Pancreas (tissue), 10 donors: Measurements from ENCODE around the gene BIK. TPM values are rescaled to one million over a fixed set of nuclear protein-coding genes. Genes with fewer than 3 reads are reported as not detected.
"Not testable (repeated sequence)": the region's sequence is repeated elsewhere in the genome, so short reads cannot be mapped to it uniquely, and the experiment has no call there.

Source experiments
- ATAC-seq, 4 donors: fragments of 200-7000 bp; cut with Tn5 transposase; one replicate each; pipeline versions ENCODE4 v1.8.0 to v1.9.1; 2020; ENCODE audit warnings: mild to moderate bottlenecking in 4 of 4, moderate library complexity in 4 of 4
- DNase-seq, 6 donors: peaks; one replicate each; pipeline ENCODE4 v3.0.0-alpha.2; 2020
- FAIRE-seq: peaks from 2 replicates; lab custom pipeline; 2012; peaks lifted over from hg19 to GRCh38; lab: Jason Lieb, UNC
- H3K27ac ChIP-seq, 4 donors: fragments of 200-600 bp; sonication (generic); 1 replicate in 3 of 4; 2 replicates in 1 of 4; pipeline versions ENCODE4 v1.5.0 to v1.8.0; 2020
- H3K27me3 ChIP-seq, 4 donors: fragments of 200-600 bp; one replicate each; pipeline ENCODE4 v1.8.0; 2021
- H3K36me3 ChIP-seq, 3 donors: fragments of 200-600 bp; sonication (generic) in 1 of 3; one replicate each; pipeline versions ENCODE4 v1.5.0 to v1.8.0; 2020 to 2021
- H3K4me1 ChIP-seq, 3 donors: fragments of 200-600 bp; one replicate each; pipeline ENCODE4 v1.8.0; 2021
- H3K4me3 ChIP-seq, 4 donors: fragments of 200-600 bp; sonication (generic) in 2 of 4; one replicate each; pipeline versions ENCODE4 v1.5.0 to v1.8.0; 2020 to 2021
- H3K9me3 ChIP-seq, 4 donors: fragments of 200-600 bp; one replicate each; pipeline ENCODE4 v1.8.0; 2021
- WGBS, 2 donors: extraction: QIAGEN DNeasy Blood & Tissue Kit; methylation state at CpG; one replicate each; pipeline ENCODE4 v1.1.7; 2013; 5-methylcytosine and 5-hydroxymethylcytosine counted together
- intact Hi-C, 3 donors: fragments of 100-400 bp; cut with DNase I; formaldehyde crosslinking; loops; one replicate each; pipeline versions ENCODE4 v1.11.1 to v1.14.2; 2022
- polyA plus RNA-seq, 2 donors: library from polyadenylated mRNA; stranded (reverse); fragments of 200-250 nt; gene quantifications; one replicate each; pipeline ENCODE4 v1.2.3, GENCODE V29; 2013
- total RNA-seq, 6 donors: library from RNA; stranded (reverse); fragmentation: NEBNext Ultra II Directional in 4 of 6; extraction: Animal tissue kit (Norgen Biotek cat#: 25700) in 4 of 6; gene quantifications; one replicate each; pipeline versions ENCODE4 v1.2.1 to v1.2.4, GENCODE V29; 2021 to 2023
- TF ChIP-seq, protein P1 (sequence below), 4 donors: fragments of 200-600 bp; sonication (generic) in 3 of 4; IDR thresholded peaks; one replicate each; pipeline versions ENCODE4 v1.5.0 to v1.8.0; 2021; ENCODE audit warnings: antibody characterized with exemption in 4 of 4
- donor health status: healthy with polysubstance abuse.
- donor health status: DM: no; HTN: no; CAD: no; lungs with moderate emphysema.
- donor health status: DM: no; HTN: no; CAD: no.
- donor health status: control.
- donor health status: control.
- donor health status: Bipolar disorder and iron deficiency.
- donor health status: DM: yes; HTN: yes; CAD: no.
- donor health status: DM: no; HTN: no; CAD: no.
- donor health status: DM: no; HTN: no; CAD: no.
- donor health status: DM: yes; HTN: yes; CAD: no.

Gene BIK
- total and polyA plus RNA-seq, 8 donors, result 0.97 to 8.4 (median 3.1) TPM

DNA sequence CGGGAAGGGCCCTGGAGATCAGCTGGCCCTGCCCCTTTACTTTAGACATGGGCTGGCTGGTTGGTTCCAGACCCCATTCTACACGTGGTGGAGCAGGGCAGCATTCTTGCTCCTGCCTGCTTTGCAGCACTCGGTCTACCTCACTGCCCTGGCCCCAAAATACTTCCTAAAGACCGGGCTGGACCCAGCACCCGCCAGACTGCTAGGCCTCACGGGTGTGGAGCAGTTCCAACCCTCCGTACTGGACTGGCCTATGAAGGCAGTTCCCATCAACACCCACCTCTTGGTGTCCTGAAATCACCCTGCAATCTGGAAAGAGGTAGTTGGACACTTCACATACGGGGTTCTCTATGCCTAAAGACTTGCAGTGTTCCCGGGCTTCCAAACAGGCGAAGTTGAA lies 26.3 kb downstream of the BIK start:
- Histone ChIP-seq H3K4me3 (no peak overlapping the region), H3K27ac (no peak overlapping the region), H3K4me1 (peaks cover 0 to 8% (median under 1%) of the 10 kb centered on the region in 3 donors), H3K27me3 (no peaks in the 10 kb centered on the region), H3K9me3 (no peaks in the 10 kb centered on the region), H3K36me3 (peaks cover 0 to 50% (median 4%) of the 10 kb centered on the region in 3 donors)
- FAIRE-seq (no peak), ATAC-seq (no peak), DNase-seq (no peak)
- intact Hi-C loops, result no loop called here
- TF ChIP-seq, protein P1, sequence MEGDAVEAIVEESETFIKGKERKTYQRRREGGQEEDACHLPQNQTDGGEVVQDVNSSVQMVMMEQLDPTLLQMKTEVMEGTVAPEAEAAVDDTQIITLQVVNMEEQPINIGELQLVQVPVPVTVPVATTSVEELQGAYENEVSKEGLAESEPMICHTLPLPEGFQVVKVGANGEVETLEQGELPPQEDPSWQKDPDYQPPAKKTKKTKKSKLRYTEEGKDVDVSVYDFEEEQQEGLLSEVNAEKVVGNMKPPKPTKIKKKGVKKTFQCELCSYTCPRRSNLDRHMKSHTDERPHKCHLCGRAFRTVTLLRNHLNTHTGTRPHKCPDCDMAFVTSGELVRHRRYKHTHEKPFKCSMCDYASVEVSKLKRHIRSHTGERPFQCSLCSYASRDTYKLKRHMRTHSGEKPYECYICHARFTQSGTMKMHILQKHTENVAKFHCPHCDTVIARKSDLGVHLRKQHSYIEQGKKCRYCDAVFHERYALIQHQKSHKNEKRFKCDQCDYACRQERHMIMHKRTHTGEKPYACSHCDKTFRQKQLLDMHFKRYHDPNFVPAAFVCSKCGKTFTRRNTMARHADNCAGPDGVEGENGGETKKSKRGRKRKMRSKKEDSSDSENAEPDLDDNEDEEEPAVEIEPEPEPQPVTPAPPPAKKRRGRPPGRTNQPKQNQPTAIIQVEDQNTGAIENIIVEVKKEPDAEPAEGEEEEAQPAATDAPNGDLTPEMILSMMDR (IDR thresholded peaks at IDR 0.05), result no peak
- 77 to 86% methylated on average over 10 of the region's 10 CpGs for WGBS, 2 donors

DNA sequence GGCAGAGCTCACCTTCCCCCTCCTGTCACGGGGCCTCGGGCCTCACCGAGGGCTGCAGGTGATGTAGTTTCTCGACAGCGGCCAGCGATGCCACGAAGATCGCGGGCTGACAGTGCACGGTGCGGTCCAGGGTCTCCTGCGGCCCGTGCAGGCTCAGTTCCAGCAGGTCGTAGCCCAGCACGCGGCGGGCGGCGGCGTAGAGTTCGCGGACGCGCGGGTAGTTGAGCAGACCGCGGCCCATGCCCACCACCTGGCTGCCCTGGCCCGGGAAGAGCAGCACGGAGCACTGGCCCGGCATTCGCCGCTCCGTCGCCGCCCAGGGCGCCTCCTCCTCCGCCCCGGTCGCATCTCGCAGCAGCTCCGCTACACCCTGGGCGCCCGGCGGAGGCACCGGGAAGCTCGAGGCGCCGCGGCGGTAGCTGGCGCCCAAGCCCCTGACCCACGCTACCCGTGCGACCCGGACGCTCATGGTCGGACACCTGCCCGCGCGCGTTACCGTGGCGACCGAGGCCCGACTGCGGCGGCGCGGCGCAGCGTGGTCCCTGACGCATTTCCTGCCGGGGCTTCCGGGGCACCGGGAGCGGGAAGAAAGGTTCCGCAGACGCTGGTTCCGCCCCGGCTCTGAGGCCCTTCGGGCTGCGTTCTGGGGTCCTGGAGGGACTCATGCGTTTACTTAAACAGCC lies 32.5 kb downstream of the BIK start, which contains the start of gene MCAT:
MCAT (minus strand) TSS at position 519 of the 683 bp plus-strand sequence; CDS start at position 469, 50 bp downstream.
- DNase-seq (peak; percentile 77 to 96 (median 88)), FAIRE-seq (no peak), ATAC-seq (peak; percentile 93 to 98 (median 95))
- peaks cover 0 to 14% (median 5%) of the 10 kb centered on the region in 3 donors for H3K4me1 ChIP-seq
- peaks cover 0 to 16% (median 3%) of the 10 kb centered on the region in 3 donors for H3K36me3 ChIP-seq
- TF ChIP-seq, protein P1 (IDR thresholded peaks at IDR 0.05), result no peak
- 0% methylated on average over 63 to 83 of the region's 83 CpGs for WGBS, 2 donors
- peak within 1 kb of the TSS; percentile 41 to 82 (median 54) for H3K27ac ChIP-seq
- no peaks in the 10 kb centered on the region for H3K27me3 ChIP-seq
- H3K4me3 ChIP-seq, result peak within 1 kb of the TSS; percentile 69 to 97 (median 80)
- H3K9me3 ChIP-seq, result no peaks in the 10 kb centered on the region
- intact Hi-C loops, result no loop called here

DNA sequence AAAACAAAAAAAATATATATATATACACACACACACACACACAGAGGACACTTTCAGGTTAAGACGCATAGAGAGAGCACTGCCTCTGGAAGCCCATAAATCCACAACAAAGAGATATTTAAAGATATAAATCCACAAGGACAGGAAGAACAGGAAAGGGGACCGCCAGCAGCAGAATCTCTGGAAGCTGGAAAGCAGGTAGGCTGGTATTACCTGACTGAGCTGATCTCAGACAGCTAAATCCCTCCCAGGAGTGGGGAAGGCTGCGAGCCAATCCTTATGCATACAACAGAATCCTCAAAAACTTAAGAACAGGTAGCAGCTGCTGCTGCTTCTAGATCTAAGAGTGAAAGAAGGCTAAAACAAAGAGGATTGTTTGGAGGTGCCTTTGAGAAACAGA lies 34.4 kb downstream of the BIK start:
- Histone ChIP-seq H3K9me3 (no peaks in the 10 kb centered on the region), H3K36me3 (peaks cover 0 to 5% (median 0%) of the 10 kb centered on the region in 3 donors), H3K27ac (no peak overlapping the region), H3K4me3 (no peak overlapping the region), H3K27me3 (no peaks in the 10 kb centered on the region), H3K4me1 (peaks cover 0 to 14% (median 5%) of the 10 kb centered on the region in 3 donors)
- no peak for DNase-seq
- no peak for FAIRE-seq
- WGBS, 2 donors, result 71 to 74% methylated on average over 3 of the region's 3 CpGs
- TF ChIP-seq, protein P1 (IDR thresholded peaks at IDR 0.05), result no peak
- ATAC-seq, result no peak
- intact Hi-C loops, result no loop called here

DNA sequence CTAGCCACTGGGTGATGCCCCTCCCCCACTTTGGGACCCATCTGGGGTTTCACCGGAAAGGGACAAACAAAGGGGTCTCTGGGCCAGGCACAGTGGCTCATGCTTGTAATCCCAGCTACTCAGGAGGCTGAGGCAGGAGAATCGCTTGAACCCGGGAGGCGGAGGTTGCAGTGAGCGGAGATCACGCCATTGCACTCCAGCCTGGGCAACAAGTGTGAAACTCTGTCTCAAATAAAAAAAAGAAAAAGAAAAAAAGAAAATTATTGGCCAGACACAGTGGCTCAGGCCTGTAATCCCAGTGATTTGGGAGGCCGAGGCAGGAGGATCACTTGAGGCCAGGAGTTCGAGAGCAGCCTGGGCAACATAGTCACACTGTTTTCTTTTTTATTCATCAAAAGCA lies 34.8 kb downstream of the BIK start:
- H3K27ac ChIP-seq, H3K27me3 ChIP-seq, H3K4me3 ChIP-seq, FAIRE-seq, DNase-seq, ATAC-seq, H3K9me3 ChIP-seq, intact Hi-C loops, H3K36me3 ChIP-seq: not testable (repeated sequence)
- WGBS, 2 donors, result 86 to 93% methylated on average over 8 of the region's 8 CpGs
- peaks cover 0 to 14% (median 5%) of the 10 kb centered on the region in 3 donors for H3K4me1 ChIP-seq

DNA sequence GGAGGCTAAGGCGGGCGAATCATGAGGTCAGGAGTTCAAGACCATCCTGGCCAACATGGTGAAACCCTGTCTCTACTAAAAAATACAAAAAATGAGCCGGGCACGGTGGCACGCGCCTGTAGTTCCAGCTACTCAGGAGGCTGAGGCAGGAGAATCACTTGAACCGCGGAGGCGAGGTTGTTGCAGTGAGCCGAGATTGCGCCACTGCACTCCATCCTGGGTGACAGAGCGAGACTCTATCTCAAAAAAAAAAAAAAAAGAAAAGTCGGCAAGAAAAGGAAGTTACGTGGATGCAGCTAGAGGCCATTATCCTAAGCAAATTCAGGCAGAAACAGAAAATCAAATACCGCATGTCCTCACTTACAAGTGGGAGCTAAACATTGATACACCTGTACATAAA lies 35.8 kb downstream of the BIK start:
- H3K27me3 ChIP-seq, H3K27ac ChIP-seq, ATAC-seq, H3K4me3 ChIP-seq, H3K9me3 ChIP-seq, H3K36me3 ChIP-seq, intact Hi-C loops, FAIRE-seq: not testable (repeated sequence)
- H3K4me1 ChIP-seq, result peaks cover 0 to 11% (median 5%) of the 10 kb centered on the region in 3 donors
- peak in 1 of 6 donors; percentile 13 for DNase-seq
- 80 to 85% methylated on average over 15 of the region's 15 CpGs for WGBS, 2 donors

DNA sequence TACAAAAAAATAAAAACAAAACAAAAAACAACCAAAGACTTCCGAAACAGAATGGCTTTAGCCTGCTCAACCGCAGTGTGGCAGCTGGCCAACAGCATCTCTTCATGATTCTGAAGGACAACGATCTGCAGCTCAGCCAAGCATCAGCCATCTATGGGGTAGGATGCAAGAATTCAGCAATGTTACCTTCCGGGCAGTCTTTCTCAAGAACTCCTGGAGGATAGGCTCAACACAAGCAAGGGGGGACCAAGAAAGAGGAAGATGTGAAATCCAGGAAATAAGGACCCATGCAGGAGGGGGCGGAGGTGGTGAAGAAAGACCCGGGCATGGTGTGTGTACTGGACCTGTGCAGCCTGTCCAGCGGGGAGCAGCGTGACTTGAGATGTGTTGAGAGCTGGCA lies 37.3 kb downstream of the BIK start:
- ATAC-seq, result no peak
- no peak for FAIRE-seq
- WGBS, 2 donors, result 52 to 64% methylated on average over 8 of the region's 8 CpGs

More for the DNA sequence above, 37.3 kb downstream of the BIK start:
- Histone ChIP-seq H3K27ac (no peak overlapping the region), H3K4me3 (no peak overlapping the region), H3K27me3 (no peaks in the 10 kb centered on the region), H3K4me1 (peaks cover 0 to 3% (median 0%) of the 10 kb centered on the region in 3 donors), H3K9me3 (no peaks in the 10 kb centered on the region), H3K36me3 (no peaks in the 10 kb centered on the region)
- TF ChIP-seq, protein P1 (IDR thresholded peaks at IDR 0.05), result no peak
- intact Hi-C loops, result no loop called here
- no peak for DNase-seq
